Stimulated activated CD8-positive, alpha-beta memory T cell treated with anti-CD3 and anti-CD28 coated beads, Interleukin-7, amount 100 ng/mL, for 24 hours (primary cell): ENCODE results near the gene SOX30.
"Not testable (repeated sequence)": the region's sequence is repeated elsewhere in the genome, so short reads cannot be mapped to it uniquely, and the experiment has no call there.

Source experiments
- DNase-seq: peaks from one replicate; pipeline ENCODE4 v3.0.0-alpha.2; 2020; ENCODE audit warnings: low read depth

Gene SOX30

DNA sequence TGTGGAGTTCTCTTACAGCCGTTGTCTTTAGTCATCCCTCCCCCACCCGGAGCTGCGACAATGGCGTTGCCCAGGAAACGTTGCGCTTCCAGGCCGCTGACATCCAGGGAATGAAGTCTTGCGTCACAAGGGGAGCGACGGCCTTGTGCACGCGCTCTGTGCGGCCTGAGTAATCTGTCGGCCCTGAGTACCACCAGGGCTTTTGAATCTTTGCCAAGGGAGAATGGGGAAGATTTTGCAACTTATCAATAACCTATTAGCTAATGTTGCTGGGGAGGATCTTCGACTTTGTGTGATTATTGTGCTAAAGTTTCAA lies at the start of gene SOX30:
TSS of gene SOX30 (minus strand) at position 62 of the 316 bp plus-strand sequence. CDS start 360 bp downstream, outside the sequence.
- no peak for DNase-seq

DNA sequence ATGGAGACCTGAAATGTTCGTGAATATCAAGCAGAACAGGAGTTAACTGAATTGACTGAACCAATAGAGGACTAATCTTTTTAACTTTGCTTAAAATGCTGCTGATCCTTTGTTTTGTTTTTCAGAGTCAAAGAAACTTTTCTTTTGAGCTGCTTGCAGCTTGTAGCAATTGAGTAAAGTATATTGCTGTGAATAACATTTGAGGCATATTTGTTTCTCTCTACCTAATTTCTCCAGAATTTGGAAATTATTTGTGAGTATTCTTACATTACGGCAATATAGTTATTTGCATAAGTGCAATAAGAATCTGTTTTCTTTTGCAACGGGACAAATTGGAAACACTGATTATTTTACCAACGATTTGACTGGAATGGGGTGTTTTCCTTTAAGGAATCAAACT lies 46.4 kb upstream of the SOX30 start:
- DNase-seq, result not testable (repeated sequence)

DNA sequence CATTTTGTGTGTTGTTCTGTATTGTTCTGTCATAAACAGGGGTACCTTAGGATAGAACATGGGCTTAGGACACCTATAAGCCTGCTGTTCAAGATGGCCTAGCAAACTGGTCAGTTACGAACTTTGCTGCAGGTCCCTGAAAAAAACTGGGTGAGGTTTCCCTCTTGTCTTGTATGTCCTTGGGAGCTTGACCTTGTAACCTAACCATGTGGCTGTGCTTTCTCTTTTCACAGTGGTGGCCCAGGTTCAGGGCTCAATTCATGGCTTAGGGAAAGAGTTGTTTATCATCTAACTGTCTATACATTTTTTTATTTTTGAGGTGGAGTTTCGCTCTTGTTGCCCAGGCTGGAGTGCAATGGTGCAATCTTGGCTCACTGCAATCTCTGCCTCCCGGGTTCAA lies 43.9 kb upstream of the SOX30 start:
- DNase-seq, result not testable (repeated sequence)

DNA sequence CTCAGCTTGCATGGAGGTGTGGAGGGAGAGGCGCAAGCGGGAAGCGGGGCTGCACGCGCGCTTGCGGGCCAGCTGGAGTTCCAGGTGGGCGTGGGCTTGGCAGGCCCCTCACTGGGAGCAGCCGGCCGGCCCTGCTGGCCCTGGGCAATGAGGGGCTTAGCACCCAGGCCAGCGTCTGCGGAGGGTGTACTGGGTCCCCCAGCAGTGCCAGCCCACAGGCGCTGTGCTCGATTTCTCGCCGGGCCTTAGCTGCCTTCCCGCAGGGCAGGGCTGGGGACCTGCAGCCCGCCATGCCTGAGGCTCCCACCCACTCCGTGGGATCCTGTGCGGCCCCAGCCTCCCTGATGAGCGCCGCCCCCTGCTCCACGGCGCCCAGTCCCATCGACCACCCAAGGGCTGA lies 41.6 kb upstream of the SOX30 start:
- DNase-seq, result not testable (repeated sequence)

DNA sequence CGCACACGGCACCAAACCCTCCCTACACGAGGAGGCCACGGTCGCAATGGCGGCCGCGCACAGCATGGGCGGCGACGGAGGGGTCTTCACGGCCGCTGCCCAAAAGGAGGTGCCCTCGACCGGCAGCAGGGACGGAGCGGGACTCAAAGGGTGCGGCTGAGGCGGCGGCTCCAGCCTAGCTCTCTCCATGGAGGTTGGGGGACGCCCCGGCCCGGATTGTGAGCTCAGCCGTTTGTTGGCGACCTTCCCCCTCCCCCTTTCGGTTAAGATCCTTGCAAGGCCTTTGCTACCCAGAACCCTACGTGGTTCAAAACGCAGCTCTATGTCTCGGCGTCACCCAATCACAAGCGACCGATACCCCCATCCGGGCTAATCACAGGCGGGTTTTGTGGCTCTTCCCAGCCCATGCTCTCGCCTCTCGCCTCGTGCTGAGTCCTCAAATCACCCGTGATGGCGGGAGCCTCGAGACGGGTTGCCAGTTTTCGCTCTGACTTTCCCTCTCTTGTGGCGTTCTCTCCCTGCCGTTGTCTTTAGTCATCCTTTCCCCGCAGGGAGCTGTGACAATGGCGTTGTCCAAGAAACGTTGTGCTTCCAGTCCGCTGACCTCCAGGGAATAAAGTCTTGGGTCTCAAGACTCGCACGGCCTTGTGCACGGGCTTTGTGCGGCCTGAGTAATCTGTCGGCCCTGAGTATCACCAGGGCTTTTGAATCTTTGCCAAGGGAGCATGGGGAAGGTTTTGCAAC lies 38.6 kb upstream of the SOX30 start:
- no peak for DNase-seq

DNA sequence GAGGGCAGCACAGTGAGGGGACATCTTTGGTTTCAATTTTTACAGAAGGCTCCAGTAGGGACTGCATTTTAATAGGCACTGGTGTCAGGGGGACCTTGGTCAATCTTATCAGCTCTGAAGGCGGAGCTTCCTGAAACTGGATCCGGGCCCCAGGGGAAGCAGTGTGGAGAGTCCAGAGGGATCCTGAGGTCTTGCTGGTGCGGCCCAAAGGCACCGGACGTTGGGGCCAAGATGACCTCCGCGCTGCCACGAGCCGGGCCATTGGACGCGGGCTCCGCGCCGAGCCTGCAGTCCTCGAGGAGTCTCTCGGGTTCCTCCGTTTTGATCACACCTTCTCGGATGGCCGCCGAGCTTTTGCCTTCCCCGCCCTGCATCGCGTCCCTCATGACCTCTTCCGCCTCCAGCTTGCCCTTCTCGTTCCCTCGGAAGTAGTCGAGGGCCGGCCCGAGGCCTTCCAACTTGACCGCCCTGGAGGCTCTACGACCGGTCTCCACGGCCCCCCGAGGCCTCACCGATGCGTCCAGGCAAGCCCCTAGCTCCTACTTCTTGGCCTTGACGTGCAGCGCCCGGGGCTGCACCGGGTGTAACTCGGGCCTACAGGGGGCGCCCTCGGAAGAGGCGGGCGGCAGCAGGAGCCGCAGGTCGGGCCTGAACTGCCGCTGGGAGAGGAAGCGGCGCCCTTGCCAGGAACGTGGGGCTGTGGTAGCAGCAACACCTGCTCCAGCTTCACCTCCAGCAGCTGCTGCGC lies 37.9 kb upstream of the SOX30 start:
- no peak for DNase-seq

DNA sequence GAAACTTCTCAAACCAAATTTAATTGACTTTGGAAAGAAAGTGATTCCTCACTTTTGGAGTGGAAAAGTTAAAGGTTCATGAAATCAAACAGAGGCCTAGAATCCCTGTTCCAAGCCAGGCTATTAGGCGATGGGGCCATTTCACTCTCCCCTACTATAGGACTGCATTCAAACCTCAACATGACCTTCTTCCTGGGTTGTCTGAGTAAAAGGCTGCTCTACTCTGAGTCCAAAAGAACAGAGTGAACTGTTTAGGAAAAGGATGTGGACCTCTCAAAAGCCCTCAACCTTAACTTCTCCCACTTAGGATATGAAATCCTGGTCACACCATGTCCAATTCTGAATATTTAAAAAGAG lies 34.9 kb upstream of the SOX30 start:
- DNase-seq, result no peak

DNA sequence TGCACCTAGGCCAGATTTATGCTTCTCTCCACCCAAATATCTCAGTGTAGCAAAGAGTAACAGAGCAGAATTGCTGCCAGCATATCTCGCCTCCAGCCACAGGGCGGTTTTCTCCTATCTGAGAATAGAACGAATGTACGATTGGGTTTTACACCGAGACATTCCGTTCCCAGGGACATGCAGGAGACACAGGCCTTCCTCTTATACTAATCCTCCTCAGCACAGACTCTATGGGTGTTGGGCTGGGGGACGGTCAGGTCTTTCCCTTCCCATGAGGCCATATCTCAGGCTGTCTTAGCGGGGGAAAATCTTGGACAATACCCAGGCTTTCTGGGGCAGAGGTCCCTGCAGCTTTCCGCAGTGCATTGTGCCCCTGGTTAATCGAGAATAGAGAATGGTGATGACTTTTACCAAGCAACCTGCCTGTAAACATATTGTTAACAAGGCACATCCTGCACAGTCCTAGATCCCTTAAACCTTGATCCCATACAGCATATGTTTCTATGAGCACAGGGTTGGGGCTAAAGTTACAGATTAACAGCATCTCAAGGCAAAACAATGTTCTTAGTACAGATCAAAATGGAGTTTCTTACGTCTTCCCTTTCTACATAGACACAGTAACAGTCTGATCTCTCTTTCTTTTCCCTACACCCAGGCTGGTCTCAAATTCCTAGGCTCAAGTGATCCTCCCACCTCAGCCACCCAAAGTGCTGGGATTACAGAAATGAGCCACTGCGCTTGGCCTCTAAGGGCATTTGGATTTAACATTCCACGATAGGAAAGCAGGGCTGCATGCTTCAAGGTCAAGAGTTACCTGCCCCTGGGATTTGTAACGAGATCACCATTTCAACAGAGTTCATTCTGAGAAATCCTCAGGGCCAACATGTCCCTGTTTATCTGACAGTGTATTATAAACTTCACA lies 34.3 kb upstream of the SOX30 start:
- not testable (repeated sequence) for DNase-seq

DNA sequence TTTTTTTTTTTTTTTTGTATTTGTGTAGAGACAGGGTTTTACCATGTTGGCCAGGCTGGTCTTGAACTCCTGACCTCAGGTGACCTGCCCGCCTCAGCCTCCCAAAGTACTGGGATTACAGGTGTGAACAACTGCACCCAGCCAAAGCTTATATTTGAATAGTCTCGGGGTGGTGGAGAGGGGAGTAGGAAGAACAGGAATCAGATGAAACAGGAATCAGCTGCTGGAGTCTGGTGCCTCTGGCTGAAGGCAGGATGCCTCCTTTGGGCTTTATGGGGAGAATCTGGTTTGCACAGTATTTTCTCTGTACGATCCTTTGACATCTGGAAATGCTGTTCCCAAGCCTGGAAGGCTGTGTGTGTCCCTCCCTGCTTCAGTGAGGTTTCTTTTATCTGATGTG lies 30.0 kb upstream of the SOX30 start:
- no peak for DNase-seq

DNA sequence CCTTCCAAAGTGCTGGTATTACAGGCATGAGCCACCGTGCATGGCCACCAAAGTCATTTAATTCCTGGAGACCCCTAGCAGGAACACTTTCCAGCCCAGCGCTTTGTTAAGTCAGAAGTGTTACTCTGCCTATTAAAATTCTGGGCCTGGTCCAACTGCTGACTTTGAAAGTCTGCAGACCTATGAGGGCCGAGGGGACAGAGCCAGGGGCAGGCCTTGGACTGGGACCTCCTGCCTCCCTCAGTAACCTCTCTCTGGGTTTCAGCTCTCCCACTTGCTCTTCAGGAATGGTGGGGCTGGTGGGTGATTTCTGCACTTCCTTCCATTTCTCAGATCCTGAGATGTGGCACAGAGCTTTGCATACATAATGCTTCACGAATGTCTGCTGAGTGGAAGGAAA lies 28.8 kb upstream of the SOX30 start:
- DNase-seq, result no peak

DNA sequence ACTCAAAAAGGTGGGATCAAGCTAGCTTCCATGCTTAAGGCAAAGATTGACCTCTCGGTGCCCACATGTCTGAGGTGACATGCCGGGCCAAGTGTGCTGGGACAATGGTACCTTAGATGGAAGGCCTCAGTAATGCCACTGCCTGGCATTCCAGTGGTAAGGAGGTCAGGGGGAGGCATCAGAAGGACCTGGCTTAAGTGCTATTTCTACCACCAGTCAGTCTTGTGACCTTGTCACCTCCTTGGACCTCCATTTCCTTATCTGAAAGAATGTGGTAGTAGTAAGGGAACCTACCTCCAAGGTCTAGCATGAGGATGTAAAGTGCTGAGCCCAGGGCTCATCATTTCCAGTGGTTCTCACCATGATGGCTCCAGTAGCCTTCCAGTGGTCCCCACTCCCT lies 28.0 kb upstream of the SOX30 start:
- no peak for DNase-seq

DNA sequence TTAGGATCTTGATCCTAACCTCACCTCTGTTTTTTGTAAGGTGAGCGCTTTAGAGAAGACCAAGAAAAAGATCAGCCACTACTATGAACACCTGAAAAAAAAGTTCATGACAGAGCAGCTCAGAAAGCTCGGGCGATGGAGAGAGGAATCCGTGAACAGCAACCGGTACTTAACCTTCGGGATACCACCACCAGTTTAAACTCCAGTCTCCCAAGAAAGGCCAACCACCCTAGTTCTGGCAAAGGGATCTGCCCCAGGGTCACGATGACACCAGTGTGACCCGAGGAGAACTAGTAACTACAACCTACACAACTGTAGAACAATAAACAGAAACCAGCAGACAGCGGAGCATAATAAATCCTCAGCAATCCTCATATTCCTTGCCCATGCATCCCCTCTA lies 27.6 kb upstream of the SOX30 start:
- DNase-seq, result no peak

DNA sequence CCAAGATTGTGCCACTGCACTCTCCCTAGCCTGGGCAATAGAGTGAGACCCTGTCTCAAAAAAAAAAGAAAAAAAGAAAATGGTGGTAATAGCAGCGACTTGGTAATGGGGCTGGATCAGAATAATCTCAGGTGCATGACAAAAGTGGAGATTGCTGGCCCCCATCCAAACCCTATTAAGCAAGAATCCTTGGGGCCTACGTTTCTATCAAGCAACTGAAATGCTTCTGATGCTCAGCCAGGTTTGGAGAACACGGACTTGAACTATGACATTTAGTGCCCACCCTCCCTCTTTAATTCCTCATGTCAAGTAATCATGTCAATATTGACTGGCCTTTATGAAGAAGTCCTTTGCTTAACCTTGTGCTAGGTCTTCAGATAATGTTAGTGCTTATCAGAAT lies 25.7 kb upstream of the SOX30 start:
- no peak for DNase-seq

DNA sequence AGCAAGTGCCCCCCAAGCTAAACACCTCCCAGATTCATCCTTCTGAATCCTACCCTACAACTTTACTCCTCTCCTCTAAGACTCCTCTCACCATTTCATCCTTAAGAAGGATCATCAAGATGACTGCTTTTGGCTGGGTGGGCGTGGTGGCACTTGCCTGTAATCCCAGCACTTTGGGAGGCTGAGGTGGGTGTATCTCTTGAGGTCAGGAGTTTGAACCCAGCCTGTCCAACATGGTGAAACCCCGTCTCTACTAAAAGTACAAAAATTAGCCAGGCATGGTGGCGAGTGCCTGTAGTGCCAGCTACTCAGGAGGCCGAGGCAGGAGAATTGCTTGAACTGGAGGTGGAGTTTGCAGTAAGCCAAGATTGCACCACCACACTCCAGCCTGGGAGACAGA lies 22.1 kb upstream of the SOX30 start:
- not testable (repeated sequence) for DNase-seq

DNA sequence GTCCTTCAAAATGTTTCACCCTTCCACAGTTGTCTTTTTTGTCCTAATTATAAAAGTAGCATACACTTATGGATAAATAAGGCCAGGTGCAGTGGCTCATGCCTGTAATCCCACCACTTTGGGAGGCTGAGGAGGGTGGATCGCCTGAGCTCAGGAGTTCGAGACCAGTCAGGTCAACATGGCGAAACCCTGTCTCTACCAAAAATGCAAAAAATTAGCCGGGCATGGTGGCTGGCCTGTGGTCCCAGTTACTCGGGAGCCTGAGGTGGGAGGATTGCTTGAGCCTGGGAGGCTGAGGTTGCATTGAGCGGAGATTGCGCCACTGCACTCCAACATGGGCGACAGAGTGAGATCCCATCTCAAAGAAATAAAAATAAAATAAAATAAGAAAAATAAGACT lies 20.7 kb upstream of the SOX30 start:
- no peak for DNase-seq

DNA sequence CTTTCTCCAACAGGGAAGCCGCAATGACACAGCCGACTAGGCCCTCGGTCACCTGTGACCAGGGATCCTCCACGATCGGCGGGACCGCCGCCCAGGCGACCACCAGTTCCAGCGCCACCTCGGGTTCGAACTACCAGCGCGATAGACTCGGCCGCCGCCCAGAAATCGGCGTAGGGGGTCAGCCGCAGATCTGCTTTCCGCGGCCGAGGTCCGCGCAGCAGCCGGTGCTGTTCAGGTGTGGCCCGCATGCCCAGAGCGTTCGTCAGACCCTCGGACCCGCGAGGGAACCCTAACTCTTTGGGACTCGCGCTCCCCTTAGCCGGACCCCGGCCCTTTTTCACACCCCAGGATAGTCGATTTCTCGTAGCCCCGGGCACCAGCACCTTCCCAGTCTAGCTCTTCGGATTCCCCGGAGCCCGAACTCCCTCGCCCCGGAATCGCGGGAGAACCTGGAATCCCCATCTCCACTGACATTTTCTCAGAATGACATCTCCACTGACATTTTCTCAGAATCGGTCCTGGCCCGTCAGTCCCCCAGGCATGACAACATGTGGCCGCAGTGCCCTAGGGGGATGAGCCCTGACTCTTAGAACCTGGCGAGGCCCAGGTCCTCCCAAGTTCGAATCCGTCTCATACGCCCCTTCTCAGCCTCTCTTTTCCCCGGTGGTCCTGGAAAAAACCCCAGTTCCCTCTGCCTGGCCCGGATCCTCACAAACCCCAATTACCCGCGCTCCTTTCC lies 19.5 kb upstream of the SOX30 start:
- DNase-seq, result no peak

DNA sequence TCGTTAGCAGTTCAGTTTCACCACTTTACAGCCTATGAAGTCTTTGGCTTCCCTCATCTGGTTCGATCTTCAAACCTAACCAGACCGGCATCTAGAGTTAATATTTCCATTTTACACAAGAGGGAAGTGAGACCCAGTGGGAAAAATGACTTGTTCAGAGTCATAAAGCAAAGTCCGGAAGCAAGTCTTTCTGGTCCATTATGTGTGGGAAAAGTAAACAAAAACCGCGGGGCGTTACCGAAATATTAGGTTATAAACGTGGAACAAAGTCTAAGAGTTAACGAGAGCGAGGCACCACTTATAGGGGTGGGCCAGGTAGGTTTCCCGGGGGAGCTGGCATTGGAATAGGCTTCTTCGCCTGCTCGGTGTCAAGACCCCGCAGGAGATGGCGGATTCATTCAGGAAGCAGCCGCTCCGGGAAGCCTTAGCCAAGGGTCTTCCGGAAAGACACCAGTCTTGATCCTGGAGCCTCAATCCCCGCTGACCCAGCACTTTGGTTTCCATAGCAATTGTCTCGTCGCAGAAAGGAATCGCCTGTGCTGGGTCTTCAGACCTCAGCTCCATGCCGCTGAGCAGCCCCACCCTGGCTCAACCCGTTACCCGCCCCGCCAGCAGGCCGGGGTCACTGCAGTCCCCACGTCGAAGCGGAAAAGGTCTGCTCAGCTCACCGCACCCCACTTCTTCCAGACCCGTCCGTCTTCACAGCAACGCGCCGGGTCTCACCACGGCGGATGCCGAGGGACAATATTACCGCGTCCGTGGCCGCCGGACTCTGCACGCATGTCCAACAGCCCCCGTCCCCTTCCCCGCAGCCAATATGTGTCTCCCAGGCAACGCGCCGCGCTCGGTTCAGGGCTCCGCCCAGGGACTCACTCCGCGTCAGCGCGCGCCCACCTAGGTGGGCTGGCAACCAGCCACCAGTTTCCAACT lies 18.7 kb upstream of the SOX30 start, which contains the start of gene C5orf52:
TSS of gene C5orf52 (plus strand) at position 872 of the 930 bp plus-strand sequence. CDS start 82 bp downstream, outside the sequence.
- no peak for DNase-seq

DNA sequence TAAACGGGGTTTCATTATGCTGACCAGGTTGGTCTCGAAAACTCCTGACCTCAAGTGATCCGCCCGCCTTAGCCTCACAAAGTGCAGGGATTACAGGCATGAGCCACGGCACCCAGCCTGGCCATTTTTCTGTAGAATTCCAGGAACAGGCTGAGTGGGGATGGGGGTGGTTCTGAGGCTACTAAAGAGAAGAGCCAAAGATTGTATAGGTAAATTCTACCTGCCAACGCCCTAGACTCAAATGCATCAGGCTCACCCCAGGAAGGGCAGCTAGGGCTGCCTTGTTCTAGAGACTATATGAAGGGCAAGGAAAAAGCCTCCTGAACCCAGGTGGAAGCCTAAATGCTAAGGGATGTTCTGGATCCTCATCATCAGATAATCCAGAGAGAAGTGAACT lies 17.5 kb upstream of the SOX30 start:
- DNase-seq, result no peak

DNA sequence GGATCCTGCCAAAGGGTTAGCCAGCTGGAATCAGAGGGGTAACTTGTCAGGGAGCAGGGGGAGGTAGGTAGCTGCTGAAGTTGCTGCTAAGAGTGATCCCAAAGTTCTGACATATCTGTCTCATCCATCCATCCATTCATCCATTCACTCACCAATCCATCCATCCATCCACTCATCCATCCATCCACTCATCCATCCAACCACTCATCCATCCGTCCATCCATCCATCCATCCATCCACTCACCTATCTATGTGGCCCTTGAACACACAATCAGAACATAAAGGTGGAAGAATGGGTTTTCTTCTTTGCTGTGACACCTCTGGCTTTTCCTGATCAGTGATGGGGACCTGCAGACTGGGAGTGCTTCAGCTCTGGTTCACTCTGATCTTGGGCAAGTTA lies 16.1 kb upstream of the SOX30 start:
- DNase-seq, result no peak

DNA sequence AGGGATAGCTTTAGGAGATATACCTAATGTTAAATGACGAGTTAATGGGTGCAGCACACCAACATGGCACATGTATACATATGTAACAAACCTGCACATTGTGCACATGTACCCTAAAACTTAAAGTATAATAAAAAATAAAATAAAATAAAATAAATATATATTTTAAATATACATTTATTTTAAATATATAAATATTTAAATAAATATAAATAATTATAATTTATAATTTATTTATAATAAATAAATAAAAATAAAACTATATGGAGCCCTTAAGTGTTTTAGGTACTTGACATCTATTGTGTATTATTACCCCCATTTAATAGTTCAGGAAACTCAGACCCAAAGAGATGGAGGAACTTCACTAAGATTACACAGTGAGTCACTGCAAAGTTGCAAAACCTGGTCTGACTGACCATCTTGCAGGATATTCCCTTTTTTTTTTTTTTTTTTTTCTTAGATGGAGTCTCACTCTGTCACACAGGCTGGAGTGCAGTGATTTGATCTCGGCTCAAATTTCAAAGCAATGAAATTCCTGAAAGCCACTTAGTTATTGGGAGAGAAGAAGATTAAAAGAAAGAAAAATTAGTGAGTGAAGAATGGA lies 13.3 kb upstream of the SOX30 start:
- no peak for DNase-seq
